ENCODE measurements around the gene PLCD3. TPM values are rescaled to one million over a fixed set of nuclear protein-coding genes. Genes with fewer than 3 reads are reported as not detected.

The PLCD3 gene
- total RNA-seq, 2 donors from 2014 or later, result 34.8 to 42.9 TPM

- peak; percentile 100 for TF ChIP-seq CTCF (conservative IDR thresholded peaks at IDR 0.05)
- Histone ChIP-seq H3K27me3 (ENCODE audit: control insufficient read depth, insufficient read depth, low read length, poor library complexity, severe bottlenecking) (no peaks in the 10 kb centered on the region), H3K4me3 (ENCODE audit: low read length) (peak within 1 kb of the TSS; percentile 78), H3K4me1 (ENCODE audit: control insufficient read depth, insufficient read depth, low read length) (peaks cover 9% of the 10 kb centered on the region), H3K9ac (ENCODE audit: extremely low read depth, low read length, poor library complexity, severe bottlenecking) (peak within 1 kb of the TSS; percentile 6), H3K36me3 (ENCODE audit: control insufficient read depth, insufficient read depth, low read length) (no peaks in the 10 kb centered on the region), H3K9me3 (ENCODE audit: control insufficient read depth, low read length) (no peaks in the 10 kb centered on the region), H3K27ac (ENCODE audit: low read depth, low read length) (no peak within 1 kb of the TSS)
- whole genome bisulfite sequencing, 2 experiments (ENCODE audit: insufficient coverage in 1 of 2, insufficient read length in 1 of 2), result 22 to 38% methylated on average over 16 to 40 of the region's 40 CpGs
- H3K9me3 Mint-ChIP-seq, result no peaks in the 10 kb centered on the region
- H3K4me1 Mint-ChIP-seq, result peaks cover 15% of the 10 kb centered on the region
- peak within 1 kb of the TSS; percentile 17 for H3K27ac Mint-ChIP-seq
- no peaks in the 10 kb centered on the region for H3K27me3 Mint-ChIP-seq (ENCODE audit: insufficient read depth)
- DNase-seq, result peak; percentile 100
- peak within 1 kb of the TSS; percentile 62 for H3K4me3 Mint-ChIP-seq
- H3K36me3 Mint-ChIP-seq (ENCODE audit: low read depth), result no peaks in the 10 kb centered on the region
Observed at GRCh38 chr17:45135192-45135977, 3.1 kb upstream of the PLCD3 start, which contains the start of gene ACBD4. Gene ACBD4 (plus strand): TSS chr17:45135687. CDS start chr17:45136145, 458 bp downstream.

GRCh38 chr17:45132572-45133463, 503 bp upstream of the PLCD3 start:
- H3K27ac ChIP-seq (ENCODE audit: low read depth, low read length), result no peak overlapping the region
- H3K4me3 Mint-ChIP-seq, result peak overlapping the region; percentile 67
- H3K9ac ChIP-seq (ENCODE audit: extremely low read depth, low read length, poor library complexity, severe bottlenecking), result peak overlapping the region; percentile 62
- H3K9me3 Mint-ChIP-seq, result no peaks in the 10 kb centered on the region
- H3K27me3 ChIP-seq (ENCODE audit: control insufficient read depth, insufficient read depth, low read length, poor library complexity, severe bottlenecking), result no peaks in the 10 kb centered on the region
- TF ChIP-seq CTCF (conservative IDR thresholded peaks at IDR 0.05), result peak; percentile 83
- no peaks in the 10 kb centered on the region for H3K36me3 ChIP-seq (ENCODE audit: control insufficient read depth, insufficient read depth, low read length)
- peak overlapping the region; percentile 86 for H3K4me3 ChIP-seq (ENCODE audit: low read length)
- no peaks in the 10 kb centered on the region for H3K36me3 Mint-ChIP-seq (ENCODE audit: low read depth)
- no peaks in the 10 kb centered on the region for H3K27me3 Mint-ChIP-seq (ENCODE audit: insufficient read depth)
- no peaks in the 10 kb centered on the region for H3K9me3 ChIP-seq (ENCODE audit: control insufficient read depth, low read length)
- H3K27ac Mint-ChIP-seq, result peak overlapping the region; percentile 92
- H3K4me1 ChIP-seq (ENCODE audit: control insufficient read depth, insufficient read depth, low read length), result peaks cover 6% of the 10 kb centered on the region
- peaks cover 16% of the 10 kb centered on the region for H3K4me1 Mint-ChIP-seq
- DNase-seq, result peak; percentile 98
- WGBS, 2 experiments (ENCODE audit: insufficient coverage in 1 of 2, insufficient read length in 1 of 2), result 5 to 16% methylated on average over 23 to 70 of the region's 71 CpGs

DNA sequence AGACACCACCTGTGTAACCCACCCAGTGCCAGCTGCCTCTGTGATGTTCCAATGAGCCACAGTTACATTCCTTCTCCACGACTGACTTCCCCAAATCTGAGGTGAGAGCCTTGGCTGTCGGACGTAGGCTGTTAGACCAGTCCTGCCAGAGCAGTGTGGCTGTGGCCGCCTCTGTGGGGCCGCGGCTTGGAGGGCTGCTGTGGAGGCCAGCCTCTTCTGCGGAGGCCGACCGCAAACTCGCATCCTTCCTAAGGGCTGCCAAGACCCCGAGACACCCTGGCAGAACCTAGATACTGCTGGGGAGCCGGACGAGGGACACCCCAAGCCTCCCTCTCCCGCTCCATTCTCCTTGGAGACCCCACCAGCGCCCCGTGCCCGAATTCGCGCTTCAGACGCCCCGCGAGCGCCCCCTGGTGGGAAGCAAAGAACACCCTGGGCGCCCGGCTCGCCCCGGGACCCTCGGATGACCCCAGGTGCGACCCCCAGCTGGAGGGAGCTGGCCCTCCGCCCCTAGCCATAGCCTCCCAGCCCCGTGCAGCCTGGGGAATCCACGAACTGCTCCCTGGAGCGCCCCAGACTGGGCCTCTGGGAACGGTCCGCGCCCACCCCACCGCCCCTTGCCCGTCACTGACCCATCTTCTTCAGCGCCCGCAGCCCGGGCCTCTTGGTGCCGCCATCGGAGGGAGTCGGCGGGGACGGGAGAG, 547 bp downstream of the PLCD3 start:
- H3K4me3 Mint-ChIP-seq, result peak overlapping the region; percentile 67
- H3K27me3 ChIP-seq (ENCODE audit: control insufficient read depth, insufficient read depth, low read length, poor library complexity, severe bottlenecking), result no peaks in the 10 kb centered on the region
- no peak overlapping the region for H3K27ac ChIP-seq (ENCODE audit: low read depth, low read length)
- no peaks in the 10 kb centered on the region for H3K9me3 Mint-ChIP-seq
- peak overlapping the region; percentile 44 for H3K9ac ChIP-seq (ENCODE audit: extremely low read depth, low read length, poor library complexity, severe bottlenecking)
- H3K36me3 Mint-ChIP-seq (ENCODE audit: low read depth), result no peaks in the 10 kb centered on the region
- WGBS, 2 experiments (ENCODE audit: insufficient coverage in 1 of 2, insufficient read length in 1 of 2), result 18 to 23% methylated on average over 16 to 46 of the region's 46 CpGs
- peak; percentile 95 for DNase-seq
- peaks cover 11% of the 10 kb centered on the region for H3K4me1 ChIP-seq (ENCODE audit: control insufficient read depth, insufficient read depth, low read length)
- H3K36me3 ChIP-seq (ENCODE audit: control insufficient read depth, insufficient read depth, low read length), result no peaks in the 10 kb centered on the region
- no peak overlapping the region for H3K27ac Mint-ChIP-seq
- H3K4me3 ChIP-seq (ENCODE audit: low read length), result peak overlapping the region; percentile 75
- TF ChIP-seq CTCF (conservative IDR thresholded peaks at IDR 0.05), result peak; percentile 99
- H3K9me3 ChIP-seq (ENCODE audit: control insufficient read depth, low read length), result no peaks in the 10 kb centered on the region
- peaks cover 23% of the 10 kb centered on the region for H3K4me1 Mint-ChIP-seq
- no peaks in the 10 kb centered on the region for H3K27me3 Mint-ChIP-seq (ENCODE audit: insufficient read depth)

All from endodermal cell (in vitro differentiated cells).